Measurements from ENCODE around the gene ALKBH4. TPM values are rescaled to one million over a fixed set of nuclear protein-coding genes. Genes with fewer than 3 reads are reported as not detected.
"Not testable (repeated sequence)": the region's sequence is repeated elsewhere in the genome, so short reads cannot be mapped to it uniquely, and the experiment has no call there.

ALKBH4 gene
- total RNA-seq, 1 donor from 2014 or later: 10.0 TPM

- H3K36me3 ChIP-seq (ENCODE audit: control insufficient read depth, insufficient read depth, low read length); H3K27me3 ChIP-seq (ENCODE audit: control insufficient read depth, insufficient read depth, low read length); DNase-seq (ENCODE audit: low read depth); H3K4me3 ChIP-seq (ENCODE audit: low read depth, low read length); FAIRE-seq: not testable (repeated sequence)
These were observed 28.7 kb upstream of the ALKBH4 start for GRCh38 chr7:102493220-102493935.

DNA sequence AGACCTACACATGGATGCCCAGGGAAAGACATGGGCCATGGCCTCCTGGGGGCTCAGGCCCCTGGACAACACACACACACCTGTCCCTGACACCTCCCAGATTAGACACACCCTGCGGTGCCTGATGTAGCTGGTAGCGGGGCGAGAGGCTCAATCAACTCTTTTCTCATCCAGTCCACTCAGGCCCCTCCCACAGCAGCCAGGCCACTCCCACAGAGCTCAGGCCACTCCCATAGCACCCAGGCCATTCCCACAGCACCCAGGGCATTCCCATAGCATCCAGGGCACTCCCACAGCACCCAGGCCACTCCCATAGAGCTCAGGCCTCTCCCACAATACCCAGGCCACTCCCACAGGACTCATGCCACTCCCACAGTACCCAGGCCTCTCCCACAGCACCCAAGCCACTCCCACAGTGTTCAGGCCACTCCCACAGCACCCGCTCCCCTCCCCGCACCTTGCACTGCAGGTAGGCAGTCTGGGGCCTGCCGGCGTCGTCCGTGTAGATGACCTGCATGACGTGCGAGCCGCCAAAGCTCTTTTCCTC is 25.9 kb upstream of the ALKBH4 start:
- H3K27me3 ChIP-seq (ENCODE audit: control insufficient read depth, insufficient read depth, low read length); DNase-seq (ENCODE audit: low read depth); FAIRE-seq; H3K4me3 ChIP-seq (ENCODE audit: low read depth, low read length); H3K36me3 ChIP-seq (ENCODE audit: control insufficient read depth, insufficient read depth, low read length): not testable (repeated sequence)

DNA sequence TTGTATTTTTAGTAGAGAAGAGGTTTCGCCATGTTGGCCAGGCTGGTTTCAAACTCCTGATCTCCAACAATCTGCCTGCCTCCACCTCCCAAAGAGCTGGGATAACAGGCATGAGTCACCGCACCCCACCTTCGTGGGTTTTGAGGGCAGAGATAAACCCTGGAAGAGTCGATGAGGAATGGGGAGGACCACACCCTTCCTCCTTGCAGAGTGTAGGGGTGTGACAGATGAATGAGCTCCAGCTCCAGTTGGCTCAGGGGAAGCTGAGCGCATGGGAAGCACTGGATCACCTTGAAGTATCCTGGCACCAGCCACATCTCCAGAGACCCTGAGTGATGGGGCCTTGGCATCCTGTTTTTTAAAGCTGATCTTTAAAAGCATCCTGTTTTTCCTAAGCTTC is 19.7 kb upstream of the ALKBH4 start:
- not testable (repeated sequence) for FAIRE-seq; H3K4me3 ChIP-seq (ENCODE audit: low read depth, low read length)

DNA sequence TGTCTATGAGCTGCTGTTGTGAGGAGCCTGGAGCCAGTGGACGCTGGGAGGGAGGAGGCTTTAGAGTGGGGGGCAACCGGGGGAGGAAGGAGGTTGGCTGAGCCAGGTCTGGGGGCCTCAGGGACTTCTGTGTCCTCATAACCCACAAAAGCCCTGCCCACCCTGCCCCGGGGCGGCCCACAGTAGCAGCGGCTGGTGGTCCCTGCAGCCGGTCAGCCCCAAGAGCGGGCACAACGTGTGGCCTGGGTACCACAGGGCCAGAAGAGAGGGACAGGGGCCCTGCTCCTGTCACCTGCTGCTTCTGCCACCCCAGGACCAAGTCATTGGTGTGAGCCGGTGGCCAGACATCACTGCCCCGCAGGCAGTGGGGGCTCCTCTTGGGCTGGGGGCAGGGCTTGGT is 17.3 kb upstream of the ALKBH4 start:
- not testable (repeated sequence) for H3K27me3 ChIP-seq (ENCODE audit: control insufficient read depth, insufficient read depth, low read length); FAIRE-seq; H3K36me3 ChIP-seq (ENCODE audit: control insufficient read depth, insufficient read depth, low read length); H3K4me3 ChIP-seq (ENCODE audit: low read depth, low read length); DNase-seq (ENCODE audit: low read depth)

More for the DNA sequence above, 19.7 kb upstream of the ALKBH4 start:
- H3K27me3 ChIP-seq (ENCODE audit: control insufficient read depth, insufficient read depth, low read length); H3K36me3 ChIP-seq (ENCODE audit: control insufficient read depth, insufficient read depth, low read length); DNase-seq (ENCODE audit: low read depth): not testable (repeated sequence)

GRCh38 chr7:102479982-102480637 is 15.4 kb upstream of the ALKBH4 start:
- not testable (repeated sequence) for H3K4me3 ChIP-seq (ENCODE audit: low read depth, low read length); DNase-seq (ENCODE audit: low read depth); H3K36me3 ChIP-seq (ENCODE audit: control insufficient read depth, insufficient read depth, low read length); FAIRE-seq; H3K27me3 ChIP-seq (ENCODE audit: control insufficient read depth, insufficient read depth, low read length)
- TF ChIP-seq CTCF (IDR thresholded peaks at IDR 0.05; ENCODE audit: insufficient read depth, low read length, severe bottlenecking): peak; percentile 46

- H3K4me3 ChIP-seq (ENCODE audit: low read depth, low read length); H3K36me3 ChIP-seq (ENCODE audit: control insufficient read depth, insufficient read depth, low read length); FAIRE-seq; H3K27me3 ChIP-seq (ENCODE audit: control insufficient read depth, insufficient read depth, low read length); DNase-seq (ENCODE audit: low read depth): not testable (repeated sequence)
These were observed 14.5 kb upstream of the ALKBH4 start for GRCh38 chr7:102479209-102479584.

DNA sequence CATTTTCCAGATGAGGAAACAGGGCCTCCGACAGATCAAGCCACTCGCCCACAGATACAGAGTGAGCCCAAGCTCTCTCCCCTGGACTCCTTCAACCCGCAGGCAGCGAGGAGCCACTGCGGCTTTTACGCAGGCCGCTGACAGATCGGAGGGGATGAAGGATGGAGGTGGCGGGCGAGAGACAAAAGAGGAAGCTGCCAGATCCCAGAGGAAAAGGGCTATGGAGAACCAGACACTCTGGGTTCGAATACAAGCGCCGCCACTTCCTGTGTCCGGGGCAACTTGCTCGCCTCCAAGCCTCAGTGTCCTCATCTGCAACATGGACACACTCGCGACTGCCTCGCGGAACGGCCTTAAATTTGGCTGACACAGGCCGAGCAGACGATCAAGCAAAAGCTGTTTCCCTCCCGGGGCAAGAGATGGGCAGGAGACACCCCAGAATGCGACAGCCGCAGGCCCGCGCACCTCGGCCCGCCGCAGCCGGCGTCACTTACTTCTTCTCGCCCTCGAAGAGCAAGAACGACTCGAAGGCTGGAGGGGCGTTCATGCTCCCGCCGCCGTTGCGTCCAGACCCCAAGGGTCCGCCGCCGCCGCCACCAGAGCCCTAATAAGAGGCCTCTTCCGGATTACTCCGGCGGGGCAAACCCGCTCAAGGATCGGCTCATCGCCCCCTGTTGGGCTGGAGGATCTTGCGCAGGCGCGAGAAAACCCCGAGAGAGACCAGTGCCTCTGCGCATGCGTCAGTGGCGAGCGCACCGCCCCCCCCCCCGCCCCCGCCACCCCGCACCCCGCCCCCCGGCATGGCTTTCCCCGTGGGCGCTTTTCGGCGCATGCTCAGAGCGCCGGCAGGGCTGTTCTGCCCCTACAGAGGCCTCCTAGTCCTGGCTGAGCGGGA is 13.9 kb upstream of the ALKBH4 start, which contains the start of gene POLR2J:
POLR2J (minus strand) TSS at position 609 of the 895 bp plus-strand sequence; CDS start at position 547, 62 bp downstream.
- peak; percentile 33 for DNase-seq (ENCODE audit: low read depth)
- peak; percentile 33 for TF ChIP-seq CTCF (IDR thresholded peaks at IDR 0.05; ENCODE audit: insufficient read depth, low read length, severe bottlenecking)
- not testable (repeated sequence) for H3K36me3 ChIP-seq (ENCODE audit: control insufficient read depth, insufficient read depth, low read length); FAIRE-seq; H3K27me3 ChIP-seq (ENCODE audit: control insufficient read depth, insufficient read depth, low read length)
- peak within 1 kb of the TSS; percentile 33 for H3K4me3 ChIP-seq (ENCODE audit: low read depth, low read length)

DNA sequence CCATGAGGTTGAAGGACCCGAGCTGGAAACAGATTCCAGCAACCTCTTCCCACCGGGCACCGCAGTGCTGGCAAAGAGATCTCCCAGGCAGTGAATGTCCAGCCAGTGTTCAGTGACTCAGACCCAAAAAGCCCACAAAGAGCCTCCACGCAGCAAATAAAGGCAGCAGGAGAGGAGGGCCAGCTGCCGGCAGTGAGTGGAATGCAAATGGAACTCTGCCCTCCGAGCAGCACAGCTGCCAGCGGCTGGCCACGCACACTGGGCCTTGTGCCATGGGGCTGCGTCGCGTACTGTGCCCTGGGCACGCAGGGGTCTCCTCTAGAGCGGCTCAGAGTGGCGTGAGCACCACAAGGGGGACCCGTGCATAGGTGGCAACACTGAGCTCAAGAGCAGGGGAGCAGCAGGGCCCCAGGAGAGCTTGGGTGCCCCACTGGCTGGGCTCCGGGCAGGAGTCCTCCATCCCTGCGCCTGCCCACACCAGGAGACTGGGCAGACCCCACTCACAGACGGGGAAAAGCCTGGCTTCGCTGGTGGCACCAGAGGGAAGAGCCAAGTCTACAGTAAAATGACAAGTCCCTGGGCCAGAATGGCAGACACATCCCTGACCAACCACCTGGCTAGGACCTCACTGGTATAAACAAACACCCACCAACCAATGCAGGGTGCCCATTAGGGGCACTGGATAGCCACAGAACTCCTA is 10.2 kb upstream of the ALKBH4 start:
- FAIRE-seq; H3K36me3 ChIP-seq (ENCODE audit: control insufficient read depth, insufficient read depth, low read length); H3K27me3 ChIP-seq (ENCODE audit: control insufficient read depth, insufficient read depth, low read length); H3K4me3 ChIP-seq (ENCODE audit: low read depth, low read length); DNase-seq (ENCODE audit: low read depth): not testable (repeated sequence)

GRCh38 chr7:102474116-102474515 is 9.5 kb upstream of the ALKBH4 start:
- not testable (repeated sequence) for H3K36me3 ChIP-seq (ENCODE audit: control insufficient read depth, insufficient read depth, low read length); DNase-seq (ENCODE audit: low read depth); FAIRE-seq; H3K27me3 ChIP-seq (ENCODE audit: control insufficient read depth, insufficient read depth, low read length); H3K4me3 ChIP-seq (ENCODE audit: low read depth, low read length)
